Measurements from ENCODE around the gene MYCN. TPM values are rescaled to one million over a fixed set of nuclear protein-coding genes. Genes with fewer than 3 reads are reported as not detected.
A peak's percentile ranks its signal among the peaks of the same experiment; 100 is the strongest.

MYCN gene
- total RNA-seq, 1 donor from 2014 or later: 68.3 TPM

- Mint-ChIP-seq H3K9me3 (peaks cover 11% of the 10 kb centered on the region), H3K36me3 (no peaks in the 10 kb centered on the region), H3K27ac (peak overlapping the region; percentile 97), H3K4me3 (peak overlapping the region; percentile 77), H3K4me1 (ENCODE audit: unreplicated experiment) (peaks cover 29% of the 10 kb centered on the region), H3K27me3 (no peaks in the 10 kb centered on the region)
- no peak for DNase-seq (ENCODE audit: extremely low spot score, unreplicated experiment)
- TF ChIP-seq CTCF (conservative IDR thresholded peaks at IDR 0.05): no peak
These were observed 49.2 kb downstream of the MYCN start for GRCh38 chr2:15989559-15989958.

- DNase-seq (ENCODE audit: extremely low spot score, unreplicated experiment): no peak
- peaks cover 29% of the 10 kb centered on the region for H3K4me1 Mint-ChIP-seq (ENCODE audit: unreplicated experiment)
- peaks cover 11% of the 10 kb centered on the region for H3K9me3 Mint-ChIP-seq
- TF ChIP-seq CTCF (conservative IDR thresholded peaks at IDR 0.05): no peak
- H3K27ac Mint-ChIP-seq: peak overlapping the region; percentile 97
- H3K4me3 Mint-ChIP-seq: no peak overlapping the region
- H3K36me3 Mint-ChIP-seq: no peaks in the 10 kb centered on the region
- no peaks in the 10 kb centered on the region for H3K27me3 Mint-ChIP-seq
These were observed 50.1 kb downstream of the MYCN start for GRCh38 chr2:15990151-15991101.

DNA sequence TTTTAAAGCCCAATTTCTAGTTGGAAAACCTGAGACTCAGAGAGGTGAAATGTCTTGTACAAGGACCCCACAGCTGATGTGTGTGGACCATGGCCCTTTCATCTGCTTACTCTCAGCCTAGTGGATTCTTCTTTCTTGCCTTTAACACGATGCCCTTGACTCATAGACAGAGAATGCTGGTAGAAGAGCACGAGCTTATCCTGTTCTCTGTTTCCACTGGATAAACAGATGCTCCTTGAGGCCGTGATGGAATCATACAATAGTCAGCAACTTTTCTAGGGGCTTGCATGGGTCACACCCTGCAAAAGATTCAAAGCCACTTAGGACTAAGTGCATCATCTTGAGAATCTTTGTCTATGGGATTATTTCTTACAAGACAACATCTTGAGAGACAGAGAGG is 50.9 kb downstream of the MYCN start:
- TF ChIP-seq CTCF (conservative IDR thresholded peaks at IDR 0.05): no peak
- H3K27ac Mint-ChIP-seq: peak overlapping the region; percentile 63

GRCh38 chr2:15992457-15993231 is 52.3 kb downstream of the MYCN start:
- H3K27me3 Mint-ChIP-seq: no peaks in the 10 kb centered on the region
- no peaks in the 10 kb centered on the region for H3K36me3 Mint-ChIP-seq
- H3K27ac Mint-ChIP-seq: no peak overlapping the region
- peaks cover 29% of the 10 kb centered on the region for H3K4me1 Mint-ChIP-seq (ENCODE audit: unreplicated experiment)
- no peak for DNase-seq (ENCODE audit: extremely low spot score, unreplicated experiment)
- no peak overlapping the region for H3K4me3 Mint-ChIP-seq
- no peak for TF ChIP-seq CTCF (conservative IDR thresholded peaks at IDR 0.05)
- peaks cover 11% of the 10 kb centered on the region for H3K9me3 Mint-ChIP-seq

More for the DNA sequence above, 50.9 kb downstream of the MYCN start:
- Mint-ChIP-seq H3K4me1 (ENCODE audit: unreplicated experiment) (peaks cover 29% of the 10 kb centered on the region), H3K27me3 (no peaks in the 10 kb centered on the region), H3K4me3 (no peak overlapping the region), H3K9me3 (peaks cover 11% of the 10 kb centered on the region), H3K36me3 (no peaks in the 10 kb centered on the region)
- DNase-seq (ENCODE audit: extremely low spot score, unreplicated experiment): no peak

DNA sequence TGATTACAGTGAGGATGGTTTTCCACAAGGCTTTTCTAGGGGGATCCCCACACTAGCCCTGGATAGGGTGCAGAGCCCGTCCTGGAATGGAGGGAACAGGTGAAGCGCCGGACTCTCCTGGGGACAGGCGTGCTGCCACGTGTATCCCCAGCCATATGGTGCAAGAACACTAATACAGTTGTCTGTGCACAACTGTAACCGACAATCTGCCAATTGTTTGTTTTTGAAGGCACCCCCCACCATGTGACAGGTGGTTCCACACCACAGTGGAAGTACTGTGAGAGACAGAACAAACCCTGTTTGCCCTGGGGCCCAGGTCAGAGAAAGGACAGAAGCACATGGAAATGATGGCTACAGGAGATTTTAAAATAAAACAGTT is 52.9 kb downstream of the MYCN start:
- H3K4me1 Mint-ChIP-seq (ENCODE audit: unreplicated experiment): peaks cover 29% of the 10 kb centered on the region
- no peaks in the 10 kb centered on the region for H3K36me3 Mint-ChIP-seq
- H3K4me3 Mint-ChIP-seq: no peak overlapping the region
- no peak for DNase-seq (ENCODE audit: extremely low spot score, unreplicated experiment)
- H3K27me3 Mint-ChIP-seq: no peaks in the 10 kb centered on the region
- H3K9me3 Mint-ChIP-seq: peaks cover 11% of the 10 kb centered on the region
- TF ChIP-seq CTCF (conservative IDR thresholded peaks at IDR 0.05): no peak
- no peak overlapping the region for H3K27ac Mint-ChIP-seq
